ENCODE results near the gene IL13RA2. TPM values are rescaled to one million over a fixed set of nuclear protein-coding genes. Genes with fewer than 3 reads are reported as not detected.

Gene IL13RA2
- total RNA-seq, 1 donor from 2014 or later: 2.3 TPM

DNA sequence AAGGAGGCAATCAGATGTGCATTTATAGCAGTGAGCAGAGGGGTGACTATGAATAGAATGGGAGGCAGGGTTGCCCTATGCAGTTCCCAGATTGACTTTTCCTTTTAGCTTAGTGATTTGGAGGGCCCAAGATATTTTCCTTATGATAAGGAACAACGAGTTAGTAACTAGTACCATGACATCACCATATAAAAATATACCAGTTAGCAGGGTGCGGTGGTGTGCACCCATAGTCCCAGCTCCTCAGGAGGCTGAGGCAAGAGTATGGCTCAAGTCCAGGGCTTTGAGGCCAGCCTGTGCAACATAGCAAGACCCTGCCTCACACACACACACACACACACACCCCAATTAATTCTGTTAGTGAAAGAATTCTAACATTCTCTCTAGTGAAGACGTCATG lies 53.0 kb downstream of the IL13RA2 start:
- TF ChIP-seq, protein P1, sequence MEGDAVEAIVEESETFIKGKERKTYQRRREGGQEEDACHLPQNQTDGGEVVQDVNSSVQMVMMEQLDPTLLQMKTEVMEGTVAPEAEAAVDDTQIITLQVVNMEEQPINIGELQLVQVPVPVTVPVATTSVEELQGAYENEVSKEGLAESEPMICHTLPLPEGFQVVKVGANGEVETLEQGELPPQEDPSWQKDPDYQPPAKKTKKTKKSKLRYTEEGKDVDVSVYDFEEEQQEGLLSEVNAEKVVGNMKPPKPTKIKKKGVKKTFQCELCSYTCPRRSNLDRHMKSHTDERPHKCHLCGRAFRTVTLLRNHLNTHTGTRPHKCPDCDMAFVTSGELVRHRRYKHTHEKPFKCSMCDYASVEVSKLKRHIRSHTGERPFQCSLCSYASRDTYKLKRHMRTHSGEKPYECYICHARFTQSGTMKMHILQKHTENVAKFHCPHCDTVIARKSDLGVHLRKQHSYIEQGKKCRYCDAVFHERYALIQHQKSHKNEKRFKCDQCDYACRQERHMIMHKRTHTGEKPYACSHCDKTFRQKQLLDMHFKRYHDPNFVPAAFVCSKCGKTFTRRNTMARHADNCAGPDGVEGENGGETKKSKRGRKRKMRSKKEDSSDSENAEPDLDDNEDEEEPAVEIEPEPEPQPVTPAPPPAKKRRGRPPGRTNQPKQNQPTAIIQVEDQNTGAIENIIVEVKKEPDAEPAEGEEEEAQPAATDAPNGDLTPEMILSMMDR (conservative IDR thresholded peaks at IDR 0.05; ENCODE audit: low read depth, low read length): no peak
- DNase-seq (ENCODE audit: low read depth): no peak
- no peak overlapping the region for H3K4me3 ChIP-seq (ENCODE audit: low read depth, low read length)

DNA sequence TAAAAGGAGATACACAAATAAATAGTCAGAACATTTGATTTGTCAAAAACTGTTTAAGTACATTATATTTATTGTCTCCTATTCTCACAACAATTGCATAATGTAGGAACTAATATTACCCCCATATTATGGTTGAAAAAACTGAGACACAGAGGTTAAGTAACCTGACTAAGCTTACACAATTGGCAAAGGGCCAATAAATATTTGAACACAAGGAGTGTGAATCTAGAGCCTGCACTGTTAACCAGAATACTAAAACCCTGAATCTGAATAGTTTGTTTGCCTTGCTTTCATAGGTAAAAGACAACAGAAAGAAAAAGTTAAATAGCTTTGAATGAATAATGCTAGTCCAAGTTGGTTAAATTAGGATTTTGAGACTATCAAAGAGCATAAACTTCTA lies 55.2 kb downstream of the IL13RA2 start:
- DNase-seq (ENCODE audit: low read depth): no peak
- TF ChIP-seq, protein P1 (conservative IDR thresholded peaks at IDR 0.05; ENCODE audit: low read depth, low read length): no peak
- no peak overlapping the region for H3K4me3 ChIP-seq (ENCODE audit: low read depth, low read length)

DNA sequence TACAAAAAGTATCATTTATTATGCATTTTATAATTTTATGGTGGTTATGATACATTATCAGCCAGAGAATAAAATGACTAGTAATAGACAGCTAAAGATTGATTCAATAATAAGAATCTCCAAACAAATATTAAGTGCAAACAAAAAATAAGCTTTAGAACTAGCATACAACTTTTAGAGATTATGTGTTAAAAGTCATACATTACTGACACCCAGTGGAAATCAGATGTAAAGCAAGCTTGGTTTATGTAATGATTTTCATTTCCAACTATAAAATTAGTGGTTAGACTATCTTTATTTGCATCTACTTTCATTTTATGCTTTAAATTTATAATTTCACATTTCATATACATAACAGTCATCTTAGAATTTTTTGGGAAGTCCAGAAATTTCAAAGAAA lies 57.7 kb downstream of the IL13RA2 start:
- no peak overlapping the region for H3K4me3 ChIP-seq (ENCODE audit: low read depth, low read length)
- no peak for DNase-seq (ENCODE audit: low read depth)
- TF ChIP-seq, protein P1 (conservative IDR thresholded peaks at IDR 0.05; ENCODE audit: low read depth, low read length): no peak

Other genes starting within 250 kb of the IL13RA2 start
- not detected in 2 replicates for gene RBMXL3, start 171.8 kb upstream of the IL13RA2 start, total RNA-seq
- 0.75 and 2.2 TPM in 2 replicates for gene LRCH2, start 216.5 kb upstream of the IL13RA2 start, total RNA-seq

Data from epithelial cell of proximal tubule (primary cell).